PC-9 (cell line): ENCODE data around the gene XPC. TPM values are rescaled to one million over a fixed set of nuclear protein-coding genes. Genes with fewer than 3 reads are reported as not detected.

ENCODE experiments used
- BruUV-seq: library from RNA; stranded (reverse); fragments of 400-500 nt; replicated peaks from 2 replicates; lab custom pipeline; 2021; lab: Mats Ljungman, UMichigan
- CTCF ChIA-PET: fragments of 300-600 bp; sonication (Branson Sonifier 250); formaldehyde crosslinking; loops from one replicate; lab custom pipeline; 2022; ENCODE audit warnings: antibody characterized with exemption; lab: Charles Lee
- POLR2A ChIA-PET: fragments of 300-600 bp; sonication (Branson Sonifier 250); formaldehyde crosslinking; loops from one replicate; lab custom pipeline; 2022; ENCODE audit warnings: antibody characterized with exemption; ENCODE audit not compliant: unreplicated experiment; lab: Charles Lee
- DNase-seq, 2 experiments: peaks; one replicate each; pipeline versions ENCODE4 v3.0.0 to v3.0.0-alpha.2; 2015 to 2022; ENCODE audit warnings: mixed read lengths in 1 of 2
- H2AFZ ChIP-seq: fragments of 200-600 bp; sonication (generic); 2 replicates; pipeline ENCODE4 v1.8.1; 2017; ENCODE audit warnings: antibody characterized with exemption
- H3F3A ChIP-seq: fragments of 200-600 bp; sonication (generic); 2 replicates; pipeline ENCODE4 v1.8.1; 2017; ENCODE audit warnings: antibody characterized with exemption, mild to moderate bottlenecking, low read depth; ENCODE audit not compliant: insufficient read depth
- H3K27ac ChIP-seq: fragments of 200-600 bp; sonication (generic); 2 replicates; pipeline ENCODE4 v1.6.1; 2016; ENCODE audit warnings: mixed run types
- H3K27me3 ChIP-seq: fragments of 200-600 bp; sonication (generic); 2 replicates; pipeline ENCODE4 v1.6.1; 2016; ENCODE audit warnings: low read depth, mixed run types; ENCODE audit not compliant: insufficient read depth
- H3K36me3 ChIP-seq: fragments of 200-600 bp; sonication (generic); 2 replicates; pipeline ENCODE4 v1.6.1; 2016; ENCODE audit warnings: low read depth, mixed run types
- H3K4me1 ChIP-seq: fragments of 200-600 bp; sonication (generic); replicated peaks from 2 replicates; pipeline ENCODE4 v1.6.1; 2016; ENCODE audit warnings: mixed run types; ENCODE audit not compliant: insufficient read depth
- H3K4me2 ChIP-seq: fragments of 200-600 bp; sonication (generic); 2 replicates; pipeline ENCODE4 v1.6.1; 2017; ENCODE audit warnings: mixed run types
- H3K4me3 ChIP-seq: fragments of 200-600 bp; sonication (generic); 2 replicates; pipeline ENCODE4 v1.6.1; 2016; ENCODE audit warnings: mixed run types
- H3K79me2 ChIP-seq: fragments of 200-600 bp; sonication (generic); 2 replicates; pipeline ENCODE4 v1.6.1; 2017; ENCODE audit warnings: low read depth, mixed run types
- H3K9me2 ChIP-seq: fragments of 200-600 bp; sonication (generic); 2 replicates; pipeline ENCODE4 v1.8.1; 2017; ENCODE audit warnings: mild to moderate bottlenecking; ENCODE audit not compliant: insufficient read depth
- H3K9me3 ChIP-seq: fragments of 200-600 bp; sonication (generic); 2 replicates; pipeline ENCODE4 v1.8.1; 2016; ENCODE audit warnings: low read depth; ENCODE audit not compliant: insufficient read depth
- H4K20me1 ChIP-seq: fragments of 200-600 bp; sonication (generic); 2 replicates; pipeline ENCODE4 v1.8.1; 2017; ENCODE audit not compliant: insufficient read depth
- CTCF ChIP-seq: fragments of 200-600 bp; sonication (generic); conservative IDR thresholded peaks from 2 replicates; pipeline ENCODE4 v1.6.1; 2017; ENCODE audit warnings: mixed run types, antibody characterized with exemption, mild to moderate bottlenecking, moderate library complexity
- EZH2 ChIP-seq: fragments of 200-600 bp; sonication (generic); IDR thresholded peaks from 2 replicates; pipeline ENCODE4 v1.8.0; 2017; ENCODE audit warnings: antibody characterized with exemption, low read depth
- intact Hi-C: fragments of 100-400 bp; cut with micrococcal nuclease; formaldehyde crosslinking; loops from one replicate; pipeline ENCODE4 v1.10.0; 2022; ENCODE audit not compliant: unreplicated experiment
- total RNA-seq: library from RNA; stranded (reverse); gene quantifications from 2 replicates; pipeline ENCODE4 v1.2.3, GENCODE V29; 2021

The XPC gene
- total RNA-seq, 1 experiment from 2014 or later = 27.1 TPM

GRCh38 chr3:14147617-14148016 is 30.8 kb downstream of the XPC start:
- Histone ChIP-seq H3K9me2 (no peaks in the 10 kb centered on the region), H3K9me3 (no peaks in the 10 kb centered on the region), H3K79me2 (no peaks in the 10 kb centered on the region), H2AFZ (no peak overlapping the region), H3K4me3 (no peak overlapping the region), H4K20me1 (no peaks in the 10 kb centered on the region), H3K4me1 (peaks cover 35% of the 10 kb centered on the region), H3F3A (peaks cover 29% of the 10 kb centered on the region), H3K27ac (no peak overlapping the region), H3K27me3 (no peaks in the 10 kb centered on the region), H3K36me3 (peaks cover 12% of the 10 kb centered on the region; the same call in 1 of the 2 replicates), H3K4me2 (no peak overlapping the region)
- intact Hi-C loops = no loop called here
- CTCF ChIA-PET = no interaction called here
- POLR2A ChIA-PET = no interaction called here
- BruUV-seq = no TSS peak
- no peak for DNase-seq
- TF ChIP-seq CTCF = no peak
- no peak for TF ChIP-seq EZH2

- H3K36me3 ChIP-seq = peaks cover 18% of the 10 kb centered on the region
- no peaks in the 10 kb centered on the region for H3K27me3 ChIP-seq
- no peak for TF ChIP-seq CTCF
- TF ChIP-seq EZH2 = no peak
- H4K20me1 ChIP-seq = no peaks in the 10 kb centered on the region
- no peak for DNase-seq
- no peaks in the 10 kb centered on the region for H3K79me2 ChIP-seq
- ChIA-PET CTCF (no interaction called here), POLR2A (interaction anchor here (0.6 kb wide), 1 partner anchor 179 kb away, joined by 3 read pairs; no protein-coding TSS in a partner anchor)
- H2AFZ ChIP-seq = no peak overlapping the region
- no peak overlapping the region for H3K4me3 ChIP-seq
- no peak overlapping the region for H3K27ac ChIP-seq
- H3K4me2 ChIP-seq = no peak overlapping the region
- peaks cover 35% of the 10 kb centered on the region for H3F3A ChIP-seq
- no peaks in the 10 kb centered on the region for H3K9me2 ChIP-seq
- H3K4me1 ChIP-seq = peaks cover 41% of the 10 kb centered on the region
- intact Hi-C loops = no loop called here
- no TSS peak for BruUV-seq
- H3K9me3 ChIP-seq = no peaks in the 10 kb centered on the region
Measured at GRCh38 chr3:14147066-14147435, 31.4 kb downstream of the XPC start.

- Histone ChIP-seq H2AFZ (no peak overlapping the region), H3K4me1 (peaks cover 44% of the 10 kb centered on the region), H3K9me2 (no peaks in the 10 kb centered on the region), H3K4me3 (no peak overlapping the region), H3K4me2 (no peak overlapping the region), H3F3A (peaks cover 37% of the 10 kb centered on the region), H4K20me1 (no peaks in the 10 kb centered on the region), H3K27me3 (no peaks in the 10 kb centered on the region), H3K36me3 (peaks cover 19% of the 10 kb centered on the region), H3K27ac (no peak overlapping the region), H3K79me2 (no peaks in the 10 kb centered on the region), H3K9me3 (no peaks in the 10 kb centered on the region)
- DNase-seq = no peak
- BruUV-seq = no TSS peak
- CTCF ChIA-PET = interaction anchor here (0.6 to 1.0 kb wide), 4 partner anchors 23 to 250 kb away, joined by 3 to 4 read pairs (median 3); no protein-coding TSS in a partner anchor
- TF ChIP-seq EZH2 (no peak), CTCF (no peak)
- intact Hi-C loops = no loop called here
- POLR2A ChIA-PET = interaction anchor here (0.5 to 0.6 kb wide), 2 partner anchors 179 to 1688 kb away, joined by 3 to 5 read pairs; no protein-coding TSS in a partner anchor
Measured at GRCh38 chr3:14146381-14147065, 31.9 kb downstream of the XPC start.
